HG03045 (cell line): ENCODE measurements around the gene ZNF419.
"Not testable (repeated sequence)": the region's sequence is repeated elsewhere in the genome, so short reads cannot be mapped to it uniquely, and the experiment has no call there.

Experiments used
- ATAC-seq: cut with Tn5 transposase; IDR thresholded peaks from one replicate; pipeline ENCODE4 v1.9.1; 2021; ENCODE audit warnings: mild to moderate bottlenecking, moderate library complexity; ENCODE audit not compliant: unreplicated experiment

ZNF419 gene

GRCh38 chr19:57487477-57488298 lies at the start of gene ZNF419:
Gene ZNF419, plus strand, starts transcription at chr19:57487750. Its CDS starts 201 bp downstream, at chr19:57487951.
- ATAC-seq, result peak; percentile 91

- no peak for ATAC-seq
Observed at GRCh38 chr19:57437931-57438330, 49.6 kb upstream of the ZNF419 start.

GRCh38 chr19:57438925-57439324 lies 48.6 kb upstream of the ZNF419 start:
- no peak for ATAC-seq

GRCh38 chr19:57441979-57442752 lies 45.4 kb upstream of the ZNF419 start:
- no peak for ATAC-seq

GRCh38 chr19:57443121-57443696 lies 44.3 kb upstream of the ZNF419 start:
- no peak for ATAC-seq

- ATAC-seq, result no peak
Observed at GRCh38 chr19:57452307-57452706, 35.2 kb upstream of the ZNF419 start.

GRCh38 chr19:57465680-57466381 lies 21.7 kb upstream of the ZNF419 start:
- ATAC-seq, result no peak

GRCh38 chr19:57466489-57466888 lies 21.1 kb upstream of the ZNF419 start:
- no peak for ATAC-seq

- no peak for ATAC-seq
Observed at GRCh38 chr19:57473646-57474045, 13.9 kb upstream of the ZNF419 start.

GRCh38 chr19:57477191-57478008 lies 10.2 kb upstream of the ZNF419 start, which contains the start of gene ZNF772:
Gene ZNF772, minus strand, starts transcription at chr19:57477566. Its CDS starts 257 bp downstream, at chr19:57477309.
- peak; percentile 84 for ATAC-seq

- ATAC-seq, result not testable (repeated sequence)
Observed at GRCh38 chr19:57488299-57488644, 722 bp downstream of the ZNF419 start.

GRCh38 chr19:57499332-57499679 lies 11.8 kb downstream of the ZNF419 start:
- ATAC-seq, result not testable (repeated sequence)

GRCh38 chr19:57499680-57500395 lies 12.3 kb downstream of the ZNF419 start, which contains the start of gene ZNF773:
Gene ZNF773, plus strand, starts transcription at chr19:57499938. Its CDS starts 143 bp downstream, at chr19:57500081.
- ATAC-seq, result peak; percentile 98

GRCh38 chr19:57500400-57500799 lies 12.8 kb downstream of the ZNF419 start:
- ATAC-seq, result not testable (repeated sequence)

GRCh38 chr19:57506163-57506562 lies 18.6 kb downstream of the ZNF419 start:
- no peak for ATAC-seq

GRCh38 chr19:57511484-57511883 lies 23.9 kb downstream of the ZNF419 start:
- ATAC-seq, result no peak

GRCh38 chr19:57512845-57513244 lies 25.3 kb downstream of the ZNF419 start:
- no peak for ATAC-seq

- ATAC-seq, result no peak
Observed at GRCh38 chr19:57515255-57515654, 27.7 kb downstream of the ZNF419 start.

GRCh38 chr19:57518021-57518420 lies 30.5 kb downstream of the ZNF419 start:
- ATAC-seq, result not testable (repeated sequence)
